GM21360 (cell line): ENCODE data around the gene KCNK4.

Experiments
- ATAC-seq: cut with Tn5 transposase; IDR thresholded peaks from one replicate; pipeline ENCODE4 v1.9.1; 2021; ENCODE audit warnings: mild to moderate bottlenecking, moderate library complexity; ENCODE audit not compliant: unreplicated experiment

The KCNK4 gene

GRCh38 chr11:64268025-64268892 lies 22.8 kb upstream of the KCNK4 start:
- no peak for ATAC-seq

- ATAC-seq = peak; percentile 8
These were observed 22.1 kb upstream of the KCNK4 start for GRCh38 chr11:64268893-64269539.

- peak; percentile 51 for ATAC-seq
These were observed 21.4 kb upstream of the KCNK4 start for GRCh38 chr11:64269540-64270220.

DNA sequence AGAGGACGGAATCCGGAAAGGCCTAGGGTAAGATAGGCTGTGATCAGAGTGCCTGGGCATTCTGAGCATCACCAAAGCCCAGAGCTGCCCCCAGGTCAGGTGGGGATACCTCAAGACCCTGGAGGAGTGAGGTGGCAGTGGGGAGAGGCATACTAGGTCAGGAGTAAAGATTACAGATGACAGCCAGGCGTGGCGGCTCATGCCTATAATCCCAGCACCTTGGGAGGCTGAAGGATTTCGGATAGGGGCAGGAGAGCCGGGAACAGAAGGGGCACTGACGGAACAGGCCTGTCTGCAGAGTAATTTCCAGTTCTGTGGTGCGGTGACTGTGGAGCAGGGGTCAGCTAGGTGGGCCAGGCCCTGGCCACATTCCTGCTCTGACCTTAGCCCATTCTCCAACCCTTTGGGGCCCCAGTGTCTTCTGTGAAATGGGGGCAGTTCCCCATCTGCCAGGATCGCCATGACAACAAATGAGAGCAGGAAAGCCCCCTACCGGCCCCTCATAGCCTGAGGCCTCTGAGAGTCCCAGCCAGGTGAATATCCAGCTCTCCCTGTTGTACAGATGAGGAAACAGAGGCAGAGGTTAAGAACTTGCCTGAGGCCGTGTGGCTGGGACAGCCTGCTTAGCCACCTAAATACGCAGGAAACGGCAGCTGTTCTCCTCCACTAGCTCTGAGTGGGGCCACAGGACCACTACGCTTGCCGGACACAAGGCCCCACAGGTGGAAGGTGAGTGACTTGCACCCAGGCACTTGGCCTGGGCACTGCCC lies 15.9 kb upstream of the KCNK4 start:
- no peak for ATAC-seq

DNA sequence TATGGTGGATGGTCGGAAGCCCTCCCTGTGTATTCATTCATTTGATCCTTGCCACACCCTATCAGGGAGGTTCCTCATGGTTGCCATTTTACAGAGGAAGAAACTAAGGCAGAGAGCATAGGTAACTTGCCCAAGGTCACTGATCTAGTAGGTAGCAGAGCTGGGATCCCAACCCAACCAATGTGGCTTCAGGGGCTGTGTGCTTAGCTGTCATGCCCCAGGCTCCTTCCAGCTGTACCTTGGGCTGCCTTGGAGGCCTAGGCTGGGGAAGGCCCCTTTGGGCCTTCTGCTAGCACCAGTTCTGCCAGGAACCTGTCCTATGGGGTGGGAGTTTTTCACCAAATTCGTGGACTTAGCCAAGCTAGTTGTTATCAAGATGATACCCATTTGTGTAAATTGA lies 15.3 kb upstream of the KCNK4 start:
- ATAC-seq = no peak

- ATAC-seq = no peak
These were observed 14.3 kb upstream of the KCNK4 start for GRCh38 chr11:64276653-64277431.

DNA sequence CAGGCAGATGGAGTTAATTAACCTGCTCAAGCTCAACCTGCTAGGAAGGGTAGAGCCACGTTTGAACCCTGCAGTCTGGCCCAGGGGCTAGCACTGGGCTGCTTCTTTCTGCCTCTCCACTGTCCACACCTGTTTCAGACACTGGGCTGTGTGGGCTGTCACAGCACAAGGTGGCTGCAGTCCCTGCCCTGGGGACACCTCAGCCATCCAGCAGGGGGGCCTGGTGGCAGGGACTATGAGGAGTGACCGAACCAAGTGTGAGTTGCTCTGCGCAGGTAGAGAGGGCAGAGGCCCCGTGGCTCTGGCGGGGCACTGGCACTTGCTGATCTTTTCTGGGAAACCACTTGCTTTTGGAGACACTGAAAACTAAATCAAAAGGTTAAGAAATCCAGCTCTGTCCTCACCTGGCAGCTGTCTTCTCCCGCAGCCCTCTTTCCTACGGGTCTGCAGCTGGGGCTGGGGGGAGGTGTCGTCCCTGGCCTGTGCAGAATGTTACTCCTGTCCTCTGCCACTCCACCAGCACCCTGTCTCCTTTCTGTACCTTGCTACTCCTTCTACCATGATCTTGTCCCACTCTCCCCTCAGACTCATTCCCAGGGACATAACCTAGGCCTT lies 12.4 kb upstream of the KCNK4 start:
- no peak for ATAC-seq

- ATAC-seq = no peak
These were observed 8.9 kb upstream of the KCNK4 start for GRCh38 chr11:64281957-64282770.

GRCh38 chr11:64283092-64283491 lies 8.0 kb upstream of the KCNK4 start:
- ATAC-seq = no peak

- peak; percentile 63 for ATAC-seq
These were observed 6.8 kb upstream of the KCNK4 start, which contains the start of gene BAD for GRCh38 chr11:64284048-64284961. Gene BAD, minus strand, starts transcription at chr11:64284665. Its CDS starts 297 bp downstream, at chr11:64284368.

DNA sequence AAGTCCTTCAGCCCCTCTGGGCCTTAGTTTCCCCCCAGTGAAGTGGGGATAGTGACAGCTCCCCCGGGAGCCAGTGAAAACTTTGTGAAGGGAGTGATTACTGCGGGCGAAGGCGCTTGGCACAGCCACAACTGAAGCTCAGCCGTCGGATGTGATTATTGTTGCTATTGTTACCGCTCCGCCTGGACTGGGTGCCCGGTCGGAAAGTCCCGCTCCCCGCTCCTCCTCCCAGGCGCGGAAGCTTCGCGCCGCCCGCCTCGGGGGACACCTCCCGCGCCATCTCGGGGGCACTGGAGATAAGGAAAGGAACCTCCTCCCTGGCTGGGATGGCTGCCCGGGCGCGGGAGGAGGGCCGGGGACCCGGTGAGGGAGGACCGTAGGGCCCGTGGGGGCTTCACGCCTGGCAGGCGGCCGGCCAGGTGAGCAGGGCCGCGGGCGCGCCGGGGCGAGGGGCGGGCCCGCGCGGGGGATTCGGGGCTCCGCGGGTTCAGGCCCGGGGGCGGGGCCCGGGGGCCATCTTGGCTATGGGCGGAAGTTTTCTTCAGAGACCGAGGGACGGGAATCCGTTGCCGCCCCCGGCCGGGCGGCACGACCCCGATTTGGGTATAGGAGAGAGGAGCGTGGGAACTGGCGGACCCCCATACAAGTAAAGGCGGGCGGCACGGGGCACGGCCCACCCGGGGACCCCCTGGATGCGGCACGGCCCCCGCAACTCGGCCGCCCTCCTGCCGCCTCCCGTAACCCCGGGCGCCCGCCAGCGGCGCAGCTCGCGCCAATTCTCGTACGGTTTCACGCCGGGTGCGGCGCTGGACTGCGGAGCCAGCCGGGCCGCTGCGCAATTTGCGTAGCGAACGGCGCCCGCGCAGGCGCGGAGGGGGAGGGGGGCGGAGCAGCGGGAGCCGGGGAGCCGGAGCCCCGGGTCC lies 5.9 kb upstream of the KCNK4 start, which contains the start of gene GPR137:
Gene GPR137 (plus strand): TSS at position 887 of the 923 bp plus-strand sequence. CDS start 677 bp downstream, outside the sequence.
- peak; percentile 50 for ATAC-seq

DNA sequence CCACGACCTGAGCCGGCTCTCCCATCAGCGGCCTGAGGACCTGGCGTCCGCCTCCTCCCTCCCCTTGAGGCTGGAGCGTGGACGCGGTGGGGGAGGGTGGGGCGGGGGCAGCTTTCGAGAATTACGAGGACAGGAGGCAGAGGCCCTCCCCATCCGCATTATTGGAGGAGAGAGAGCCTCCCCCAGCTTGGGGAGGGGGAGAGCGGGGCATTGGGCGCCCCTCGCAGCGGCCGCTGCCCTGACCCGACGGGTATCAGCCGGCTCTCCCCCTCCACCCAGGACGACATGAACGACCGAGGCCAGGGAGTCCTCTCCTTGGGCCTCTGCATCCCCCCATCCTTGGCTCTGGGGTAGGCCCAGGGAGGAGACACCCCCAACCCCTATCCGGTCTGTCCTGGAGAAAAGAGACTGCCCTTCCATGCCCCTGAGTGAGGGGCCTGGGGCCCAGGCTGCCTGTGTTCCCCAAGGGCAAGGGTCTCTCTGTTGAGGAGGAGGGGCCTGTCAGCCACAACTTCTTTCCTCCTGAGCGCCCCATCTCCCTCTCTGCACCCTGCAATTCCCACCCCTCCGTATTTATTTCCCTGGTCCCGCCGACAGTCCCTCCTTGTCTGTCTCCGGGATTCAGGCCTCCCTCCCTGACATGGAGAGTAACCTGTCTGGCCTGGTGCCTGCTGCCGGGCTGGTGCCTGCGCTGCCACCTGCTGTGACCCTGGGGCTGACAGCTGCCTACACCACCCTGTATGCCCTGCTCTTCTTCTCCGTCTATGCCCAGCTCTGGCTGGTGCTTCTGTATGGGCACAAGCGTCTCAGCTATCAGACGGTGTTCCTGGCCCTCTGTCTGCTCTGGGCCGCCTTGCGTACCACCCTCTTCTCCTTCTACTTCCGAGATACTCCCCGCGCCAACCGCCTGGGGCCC lies 5.0 kb upstream of the KCNK4 start:
- no peak for ATAC-seq

GRCh38 chr11:64286801-64287159 lies 4.3 kb upstream of the KCNK4 start:
- ATAC-seq = no peak

DNA sequence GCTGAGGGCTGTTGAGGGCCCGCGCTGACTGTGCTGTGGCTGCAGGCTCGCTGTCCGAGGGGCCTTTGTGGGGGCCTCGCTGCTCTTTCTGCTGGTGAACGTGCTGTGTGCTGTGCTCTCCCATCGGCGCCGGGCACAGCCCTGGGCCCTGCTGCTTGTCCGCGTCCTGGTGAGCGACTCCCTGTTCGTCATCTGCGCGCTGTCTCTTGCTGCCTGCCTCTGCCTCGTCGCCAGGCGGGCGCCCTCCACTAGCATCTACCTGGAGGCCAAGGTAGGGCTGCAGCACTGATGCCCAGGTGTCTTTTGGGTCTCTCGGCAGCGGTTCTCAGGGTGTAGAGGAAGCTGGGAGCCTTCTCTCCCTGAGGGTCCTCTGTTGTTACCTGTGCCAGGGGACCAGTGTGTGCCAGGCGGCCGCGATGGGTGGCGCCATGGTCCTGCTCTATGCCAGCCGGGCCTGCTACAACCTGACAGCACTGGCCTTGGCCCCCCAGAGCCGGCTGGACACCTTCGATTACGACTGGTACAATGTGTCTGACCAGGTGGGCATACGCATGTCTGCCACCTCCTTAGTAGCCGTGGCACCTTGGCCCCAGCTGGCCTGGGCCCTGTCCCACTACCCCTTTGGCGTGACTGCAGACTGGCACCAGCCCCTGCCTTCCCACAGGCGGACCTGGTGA lies 3.3 kb upstream of the KCNK4 start:
- ATAC-seq = no peak

GRCh38 chr11:64288353-64288750 lies 2.8 kb upstream of the KCNK4 start:
- ATAC-seq = no peak
